SK-N-MC (cell line): ENCODE measurements around the gene PPP6R3.

ENCODE experiments used
- DNase-seq: peaks from one replicate; pipeline ENCODE4 v3.0.0-alpha.2; 2011; ENCODE audit warnings: low read depth, low spot score
- H3K27ac ChIP-seq: fragments of 200-600 bp; sonication (generic); 2 replicates; pipeline ENCODE4 v1.5.1; 2016; ENCODE audit warnings: mixed run types
- H3K36me3 ChIP-seq: fragments of 200-600 bp; sonication (generic); 2 replicates; pipeline ENCODE4 v1.6.1; 2017; ENCODE audit warnings: antibody characterized with exemption, low read length, mixed read lengths; ENCODE audit not compliant: insufficient read depth
- H3K4me3 ChIP-seq: fragments of 200-600 bp; sonication (generic); 2 replicates; pipeline ENCODE4 v1.5.1; 2016
- H3K9ac ChIP-seq: fragments of 200-600 bp; sonication (generic); 2 replicates; pipeline ENCODE4 v1.8.0; 2017; ENCODE audit warnings: mixed run types, mixed read lengths; ENCODE audit not compliant: insufficient read length
- H3K9me3 ChIP-seq: fragments of 200-600 bp; sonication (generic); 2 replicates; pipeline ENCODE4 v1.6.1; 2017; ENCODE audit warnings: low read depth, mild to moderate bottlenecking, antibody characterized with exemption, low read length, moderate library complexity, mixed read lengths
- EZH2 ChIP-seq: fragments of 200-600 bp; sonication (generic); IDR thresholded peaks from one replicate; pipeline ENCODE4 v1.6.1; 2017; ENCODE audit warnings: antibody characterized with exemption
- FOXP2 ChIP-seq: optimal IDR thresholded peaks from 2 replicates; pipeline ENCODE3; 2011; ENCODE audit warnings: mild to moderate bottlenecking, moderate library complexity; ENCODE audit not compliant: insufficient read depth; ENCODE audit errors: extremely low read length, control extremely low read depth
- POLR2AphosphoS5 ChIP-seq: IDR thresholded peaks from 2 replicates; pipeline ENCODE4 v1.6.1; 2012; ENCODE audit warnings: mild to moderate bottlenecking, low read depth, low read length, borderline replicate concordance

PPP6R3 gene

DNA sequence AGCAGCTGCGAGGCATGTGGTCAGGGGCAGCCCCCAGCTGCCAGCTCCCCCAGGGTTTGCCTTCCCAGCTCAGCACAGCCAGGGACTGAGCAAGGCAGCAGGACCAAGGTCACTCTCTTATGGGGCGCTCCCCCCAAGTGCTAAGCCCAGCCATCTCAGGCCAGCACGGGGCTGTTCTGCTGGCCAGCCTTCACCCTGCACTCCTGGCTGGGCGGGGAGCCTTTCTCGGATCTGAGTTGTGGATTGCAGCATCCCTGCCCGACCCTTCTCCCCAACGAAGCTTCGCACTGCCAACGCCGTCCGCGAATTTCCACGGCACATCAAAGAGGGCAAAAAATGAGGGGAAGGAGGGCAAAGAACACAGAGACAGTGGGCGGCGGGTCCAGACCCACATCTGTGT lies 181.3 kb downstream of the PPP6R3 start:
- no peaks in the 10 kb centered on the region for H3K36me3 ChIP-seq
- H3K9ac ChIP-seq, result no peak overlapping the region
- H3K9me3 ChIP-seq, result no peaks in the 10 kb centered on the region
- no peak overlapping the region for H3K4me3 ChIP-seq
- DNase-seq, result no peak
- TF ChIP-seq POLR2AphosphoS5, result no peak
- no peak for TF ChIP-seq EZH2
- no peak for TF ChIP-seq FOXP2
- no peak overlapping the region for H3K27ac ChIP-seq

GRCh38 chr11:68643585-68643984 lies 183.0 kb downstream of the PPP6R3 start:
- TF ChIP-seq FOXP2 (no peak), EZH2 (no peak), POLR2AphosphoS5 (no peak)
- Histone ChIP-seq H3K36me3 (no peaks in the 10 kb centered on the region), H3K9me3 (no peaks in the 10 kb centered on the region), H3K9ac (no peak overlapping the region), H3K4me3 (no peak overlapping the region), H3K27ac (no peak overlapping the region)
- DNase-seq, result no peak

DNA sequence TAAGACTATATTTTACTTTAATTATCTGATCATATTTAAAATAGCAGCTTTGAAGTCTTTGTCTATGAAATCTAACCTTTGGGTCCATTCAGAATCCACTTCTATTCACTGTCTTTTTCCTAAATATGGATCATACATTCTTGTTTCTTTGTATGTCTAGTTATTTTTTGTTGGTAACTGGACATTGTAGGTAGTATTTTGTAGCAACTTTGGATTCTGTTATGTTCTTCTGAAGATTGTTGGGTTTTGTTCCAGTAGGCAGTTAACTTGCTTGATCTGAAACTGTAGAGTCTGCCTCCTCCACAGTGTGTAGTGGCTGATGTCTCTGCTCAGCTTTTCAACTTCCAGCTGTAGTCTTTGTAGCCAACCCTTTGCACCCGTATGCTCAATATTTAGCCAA lies 186.3 kb downstream of the PPP6R3 start:
- Histone ChIP-seq H3K9me3 (no peaks in the 10 kb centered on the region), H3K36me3 (no peaks in the 10 kb centered on the region), H3K27ac (no peak overlapping the region), H3K4me3 (no peak overlapping the region), H3K9ac (no peak overlapping the region)
- TF ChIP-seq POLR2AphosphoS5 (no peak), EZH2 (no peak), FOXP2 (no peak)
- DNase-seq, result no peak

- no peak for DNase-seq
- no peak for TF ChIP-seq EZH2
- TF ChIP-seq FOXP2, result no peak
- TF ChIP-seq POLR2AphosphoS5, result no peak
Observed at GRCh38 chr11:68649851-68650555, 189.5 kb downstream of the PPP6R3 start.

DNA sequence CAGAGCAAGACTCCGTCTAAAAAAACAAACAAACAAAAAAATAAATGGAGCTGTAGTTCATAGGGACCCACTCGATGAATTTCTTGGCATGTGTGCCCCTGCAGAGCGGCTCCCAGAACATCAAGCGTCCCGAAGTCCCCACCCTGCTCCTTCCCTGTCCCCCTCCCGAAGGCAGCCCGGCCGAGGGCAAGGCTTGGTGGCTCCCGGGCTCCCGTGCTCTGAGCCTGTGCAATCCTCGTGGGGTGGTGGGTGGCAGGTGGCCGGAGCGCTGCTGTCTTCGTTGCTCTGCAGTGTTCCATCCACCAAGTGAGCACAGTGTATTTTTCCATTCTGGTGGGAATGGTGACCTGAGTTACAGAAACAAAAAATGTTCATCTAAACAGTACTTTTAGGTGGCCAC lies 190.2 kb downstream of the PPP6R3 start:
- H3K9me3 ChIP-seq, result no peaks in the 10 kb centered on the region
- no peaks in the 10 kb centered on the region for H3K36me3 ChIP-seq
- no peak for DNase-seq
- TF ChIP-seq FOXP2, result no peak
- TF ChIP-seq EZH2, result no peak
- TF ChIP-seq POLR2AphosphoS5, result no peak
- no peak overlapping the region for H3K4me3 ChIP-seq
- no peak overlapping the region for H3K27ac ChIP-seq
- H3K9ac ChIP-seq, result no peak overlapping the region

More at GRCh38 chr11:68649851-68650555, 189.5 kb downstream of the PPP6R3 start:
- Histone ChIP-seq H3K9ac (no peak overlapping the region), H3K36me3 (no peaks in the 10 kb centered on the region), H3K4me3 (no peak overlapping the region), H3K27ac (no peak overlapping the region), H3K9me3 (no peaks in the 10 kb centered on the region)

GRCh38 chr11:68651208-68651984 lies 190.8 kb downstream of the PPP6R3 start:
- no peak for DNase-seq
- no peak overlapping the region for H3K4me3 ChIP-seq
- no peak overlapping the region for H3K9ac ChIP-seq
- no peak overlapping the region for H3K27ac ChIP-seq
- H3K9me3 ChIP-seq, result no peaks in the 10 kb centered on the region
- no peaks in the 10 kb centered on the region for H3K36me3 ChIP-seq
- TF ChIP-seq FOXP2 (no peak), EZH2 (no peak), POLR2AphosphoS5 (no peak)

GRCh38 chr11:68651985-68652682 lies 191.6 kb downstream of the PPP6R3 start:
- Histone ChIP-seq H3K36me3 (no peaks in the 10 kb centered on the region), H3K9ac (no peak overlapping the region), H3K4me3 (no peak overlapping the region), H3K27ac (no peak overlapping the region), H3K9me3 (no peaks in the 10 kb centered on the region)
- no peak for DNase-seq
- TF ChIP-seq EZH2 (no peak), FOXP2 (no peak), POLR2AphosphoS5 (no peak)

DNA sequence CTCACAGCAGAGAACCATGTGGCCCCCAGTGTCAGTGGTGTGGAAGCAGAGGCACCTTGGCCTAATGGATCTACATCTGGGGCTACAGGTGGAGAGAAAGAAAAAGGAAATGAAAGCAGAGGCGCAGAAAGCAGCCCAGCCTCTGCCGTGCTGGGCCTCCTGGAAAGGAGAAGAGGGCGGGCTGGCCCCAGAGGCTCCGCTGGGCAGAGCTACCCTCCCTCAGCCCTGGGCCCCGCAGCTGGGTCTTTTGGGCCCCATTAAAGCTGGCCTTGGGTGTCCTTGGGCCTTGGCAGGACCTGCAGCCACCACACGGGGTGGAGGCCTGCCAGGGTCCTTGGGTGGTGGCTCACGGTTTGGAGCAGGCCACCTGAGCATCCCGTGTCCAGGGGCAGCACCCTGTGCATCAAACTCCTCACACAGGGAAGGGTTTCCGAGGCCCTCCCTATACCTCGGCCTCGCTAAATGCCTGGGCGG lies 192.2 kb downstream of the PPP6R3 start:
- Histone ChIP-seq H3K4me3 (no peak overlapping the region), H3K27ac (no peak overlapping the region), H3K9me3 (no peaks in the 10 kb centered on the region), H3K36me3 (no peaks in the 10 kb centered on the region), H3K9ac (no peak overlapping the region)
- no peak for TF ChIP-seq FOXP2
- no peak for TF ChIP-seq EZH2
- no peak for TF ChIP-seq POLR2AphosphoS5
- DNase-seq, result no peak
